ENCODE results near the gene DPH3.

Gene DPH3

DNA sequence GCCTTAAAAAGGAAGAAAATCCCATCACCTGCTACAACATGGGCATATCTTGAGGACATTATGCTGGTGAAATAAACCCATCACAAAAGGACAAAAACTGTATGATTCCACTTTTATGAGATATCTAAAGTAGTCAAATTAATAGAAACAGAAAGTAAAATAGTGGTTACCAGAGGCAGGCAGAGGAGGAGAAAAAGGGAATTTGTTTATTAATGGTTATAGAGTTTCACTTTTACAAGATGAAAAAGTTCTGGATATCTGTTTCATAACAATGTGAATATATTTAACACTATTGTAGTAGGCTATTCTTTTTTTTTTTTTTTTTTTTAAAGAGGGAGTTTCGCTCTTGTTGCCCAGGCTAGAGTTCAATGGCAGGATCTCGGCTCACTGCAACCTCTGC, 40.4 kb downstream of the DPH3 start:
- Histone ChIP-seq H3K27ac (ENCODE audit: low read depth, low read length) (no peak overlapping the region), H4K8ac (ENCODE audit: low read depth, low read length) (no peak overlapping the region), H3K27me3 (ENCODE audit: insufficient read depth, low read length) (no peaks in the 10 kb centered on the region), H3K4me2 (ENCODE audit: low read length) (no peak overlapping the region), H3K9me3 (ENCODE audit: insufficient read depth, low read depth, low read length) (no peaks in the 10 kb centered on the region), H2BK5ac (ENCODE audit: low read depth, low read length, poor library complexity) (no peak overlapping the region), H3K23ac (ENCODE audit: low read length) (no peak overlapping the region), H3K4ac (ENCODE audit: low read depth, low read length) (no peak overlapping the region), H3K14ac (ENCODE audit: low read length) (no peak overlapping the region), H2BK120ac (ENCODE audit: insufficient read depth, low read length, poor library complexity) (no peak overlapping the region), H3K36me3 (ENCODE audit: control insufficient read depth in 1 of 2, insufficient read depth in 2 of 2, low read length in 2 of 2) (no peaks in the 10 kb centered on the region), H4K12ac (ENCODE audit: low read depth, low read length) (no peak overlapping the region), H3K18ac (ENCODE audit: low read length) (no peak overlapping the region), H2AFZ (ENCODE audit: insufficient read depth, low read length, poor library complexity) (no peak overlapping the region), H2BK12ac (ENCODE audit: low read length) (no peak overlapping the region), H4K91ac (ENCODE audit: low read depth, low read length) (no peak overlapping the region), H3K4me3 (ENCODE audit: low read depth, low read length) (no peak overlapping the region), H3K4me1 (ENCODE audit: control insufficient read depth in 1 of 2, insufficient read depth in 2 of 2, low read length in 2 of 2) (no peaks in the 10 kb centered on the region), H3K79me1 (ENCODE audit: low read length) (no peaks in the 10 kb centered on the region), H3K9ac (ENCODE audit: low read length) (no peak overlapping the region), H3K79me2 (ENCODE audit: control insufficient read depth, insufficient read depth, low read length, poor library complexity) (no peaks in the 10 kb centered on the region), H2AK5ac (ENCODE audit: low read length) (no peak overlapping the region)
- DNase-seq, result no peak
- no CpG with 5 or more reads among the region's 2 CpGs for WGBS (ENCODE audit: extremely low coverage, insufficient coverage, insufficient read length)

DNA sequence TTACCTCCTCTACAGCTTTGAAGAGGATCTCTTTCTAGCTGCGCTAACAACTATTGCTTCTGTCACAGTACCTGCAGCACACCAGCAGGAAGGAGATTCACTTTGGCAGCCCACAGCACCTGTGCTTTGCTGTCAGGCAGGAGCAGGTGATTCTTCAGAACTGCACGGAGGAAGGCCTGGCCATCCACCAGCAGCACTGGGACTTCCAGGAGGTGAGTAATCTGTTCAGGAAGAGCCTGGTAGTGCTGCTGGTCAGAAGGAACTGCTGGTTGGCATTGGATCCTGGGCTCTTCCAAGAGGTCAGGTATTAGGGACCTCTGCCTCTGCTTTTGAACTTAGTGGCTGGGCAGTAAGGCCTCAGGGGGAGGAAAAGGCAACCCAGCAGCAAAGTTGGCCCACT, 42.2 kb downstream of the DPH3 start:
- Histone ChIP-seq H2BK12ac (ENCODE audit: low read length) (no peak overlapping the region), H2BK120ac (ENCODE audit: insufficient read depth, low read length, poor library complexity) (no peak overlapping the region), H3K4me2 (ENCODE audit: low read length) (no peak overlapping the region), H3K4ac (ENCODE audit: low read depth, low read length) (no peak overlapping the region), H3K14ac (ENCODE audit: low read length) (no peak overlapping the region), H3K9me3 (ENCODE audit: insufficient read depth, low read depth, low read length) (no peaks in the 10 kb centered on the region), H4K91ac (ENCODE audit: low read depth, low read length) (no peak overlapping the region), H3K27ac (ENCODE audit: low read depth, low read length) (no peak overlapping the region), H2BK5ac (ENCODE audit: low read depth, low read length, poor library complexity) (no peak overlapping the region), H3K27me3 (ENCODE audit: insufficient read depth, low read length) (no peaks in the 10 kb centered on the region), H3K9ac (ENCODE audit: low read length) (no peak overlapping the region), H4K12ac (ENCODE audit: low read depth, low read length) (no peak overlapping the region), H3K79me2 (ENCODE audit: control insufficient read depth, insufficient read depth, low read length, poor library complexity) (no peaks in the 10 kb centered on the region), H3K36me3 (ENCODE audit: control insufficient read depth in 1 of 2, insufficient read depth in 2 of 2, low read length in 2 of 2) (no peaks in the 10 kb centered on the region), H2AK5ac (ENCODE audit: low read length) (no peak overlapping the region), H3K4me1 (ENCODE audit: control insufficient read depth in 1 of 2, insufficient read depth in 2 of 2, low read length in 2 of 2) (no peaks in the 10 kb centered on the region), H3K79me1 (ENCODE audit: low read length) (no peaks in the 10 kb centered on the region), H2AFZ (ENCODE audit: insufficient read depth, low read length, poor library complexity) (no peak overlapping the region), H4K8ac (ENCODE audit: low read depth, low read length) (no peak overlapping the region), H3K23ac (ENCODE audit: low read length) (no peak overlapping the region), H3K4me3 (ENCODE audit: low read depth, low read length) (no peak overlapping the region), H3K18ac (ENCODE audit: low read length) (no peak overlapping the region)
- peak; percentile 84 to 90 for DNase-seq
- no CpG with 5 or more reads among the region's 2 CpGs for WGBS (ENCODE audit: extremely low coverage, insufficient coverage, insufficient read length)

DNA sequence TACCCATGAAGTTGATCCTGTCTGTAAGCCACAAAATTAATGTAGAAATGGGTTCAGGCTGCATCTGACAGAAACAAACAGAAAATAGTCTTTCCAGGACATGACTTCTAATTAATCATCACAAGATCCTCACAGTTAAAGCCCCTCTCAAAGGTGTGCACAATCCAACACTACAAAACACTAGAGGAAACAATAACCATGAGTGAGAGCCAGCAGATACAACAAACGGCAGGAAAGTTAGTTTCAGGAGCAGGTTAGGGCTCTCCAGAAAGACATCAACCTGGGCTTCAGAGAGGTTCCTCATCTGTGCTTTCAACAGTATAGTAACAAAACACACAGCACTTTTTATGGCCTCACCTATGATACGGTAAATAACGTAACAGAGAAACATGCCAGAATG, 42.8 kb downstream of the DPH3 start:
- Histone ChIP-seq H3K79me1 (ENCODE audit: low read length) (no peaks in the 10 kb centered on the region), H3K4ac (ENCODE audit: low read depth, low read length) (no peak overlapping the region), H3K4me2 (ENCODE audit: low read length) (no peak overlapping the region), H3K79me2 (ENCODE audit: control insufficient read depth, insufficient read depth, low read length, poor library complexity) (no peaks in the 10 kb centered on the region), H3K9ac (ENCODE audit: low read length) (no peak overlapping the region), H3K23ac (ENCODE audit: low read length) (no peak overlapping the region), H2BK120ac (ENCODE audit: insufficient read depth, low read length, poor library complexity) (no peak overlapping the region), H3K4me3 (ENCODE audit: low read depth, low read length) (no peak overlapping the region), H2BK12ac (ENCODE audit: low read length) (no peak overlapping the region), H2BK5ac (ENCODE audit: low read depth, low read length, poor library complexity) (no peak overlapping the region), H4K91ac (ENCODE audit: low read depth, low read length) (no peak overlapping the region), H2AFZ (ENCODE audit: insufficient read depth, low read length, poor library complexity) (no peak overlapping the region), H3K14ac (ENCODE audit: low read length) (no peak overlapping the region), H3K9me3 (ENCODE audit: insufficient read depth, low read depth, low read length) (no peaks in the 10 kb centered on the region), H4K12ac (ENCODE audit: low read depth, low read length) (no peak overlapping the region), H4K8ac (ENCODE audit: low read depth, low read length) (no peak overlapping the region), H3K4me1 (ENCODE audit: control insufficient read depth in 1 of 2, insufficient read depth in 2 of 2, low read length in 2 of 2) (no peaks in the 10 kb centered on the region), H2AK5ac (ENCODE audit: low read length) (no peak overlapping the region), H3K36me3 (ENCODE audit: control insufficient read depth in 1 of 2, insufficient read depth in 2 of 2, low read length in 2 of 2) (no peaks in the 10 kb centered on the region), H3K27me3 (ENCODE audit: insufficient read depth, low read length) (no peaks in the 10 kb centered on the region), H3K18ac (ENCODE audit: low read length) (no peak overlapping the region), H3K27ac (ENCODE audit: low read depth, low read length) (no peak overlapping the region)
- WGBS (ENCODE audit: extremely low coverage, insufficient coverage, insufficient read length), result no CpG with 5 or more reads among the region's 3 CpGs
- DNase-seq, result no peak

DNA sequence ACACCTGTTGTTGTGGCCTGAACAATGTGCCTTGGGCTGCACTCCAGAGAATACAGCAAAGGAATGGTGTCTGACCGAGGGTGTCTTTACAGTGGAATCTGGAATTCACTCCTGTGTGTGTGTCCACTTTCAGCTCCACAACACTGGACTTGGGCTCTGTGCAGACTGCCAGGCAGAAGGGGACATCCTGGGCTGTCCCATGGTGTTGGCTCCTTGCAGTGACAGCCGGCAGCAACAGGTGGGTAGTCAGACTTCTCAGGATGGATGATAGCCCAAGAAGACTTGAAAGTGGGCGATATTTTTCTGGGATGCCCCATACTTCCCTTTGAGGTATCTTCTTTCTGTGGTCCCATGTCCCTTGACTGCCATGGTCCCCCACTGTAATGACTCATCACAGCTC, 45.0 kb downstream of the DPH3 start:
- Histone ChIP-seq H2AK5ac (ENCODE audit: low read length) (no peak overlapping the region), H4K8ac (ENCODE audit: low read depth, low read length) (no peak overlapping the region), H3K79me2 (ENCODE audit: control insufficient read depth, insufficient read depth, low read length, poor library complexity) (no peaks in the 10 kb centered on the region), H3K9ac (ENCODE audit: low read length) (no peak overlapping the region), H3K9me3 (ENCODE audit: insufficient read depth, low read depth, low read length) (no peaks in the 10 kb centered on the region), H3K27ac (ENCODE audit: low read depth, low read length) (no peak overlapping the region), H3K23ac (ENCODE audit: low read length) (no peak overlapping the region), H2BK120ac (ENCODE audit: insufficient read depth, low read length, poor library complexity) (no peak overlapping the region), H3K4me2 (ENCODE audit: low read length) (no peak overlapping the region), H3K79me1 (ENCODE audit: low read length) (no peaks in the 10 kb centered on the region), H2BK5ac (ENCODE audit: low read depth, low read length, poor library complexity) (no peak overlapping the region), H3K14ac (ENCODE audit: low read length) (no peak overlapping the region), H3K18ac (ENCODE audit: low read length) (no peak overlapping the region), H3K4me1 (ENCODE audit: control insufficient read depth in 1 of 2, insufficient read depth in 2 of 2, low read length in 2 of 2) (no peaks in the 10 kb centered on the region), H4K12ac (ENCODE audit: low read depth, low read length) (no peak overlapping the region), H4K91ac (ENCODE audit: low read depth, low read length) (no peak overlapping the region), H3K36me3 (ENCODE audit: control insufficient read depth in 1 of 2, insufficient read depth in 2 of 2, low read length in 2 of 2) (no peaks in the 10 kb centered on the region), H3K4ac (ENCODE audit: low read depth, low read length) (no peak overlapping the region), H3K4me3 (ENCODE audit: low read depth, low read length) (no peak overlapping the region), H2AFZ (ENCODE audit: insufficient read depth, low read length, poor library complexity) (no peak overlapping the region), H2BK12ac (ENCODE audit: low read length) (no peak overlapping the region), H3K27me3 (ENCODE audit: insufficient read depth, low read length) (no peaks in the 10 kb centered on the region)
- no peak for DNase-seq
- WGBS (ENCODE audit: extremely low coverage, insufficient coverage, insufficient read length), result no CpG with 5 or more reads among the region's 3 CpGs
